ENCODE measurements around the gene OOSP4B.

- TF ChIP-seq BHLHE40 (IDR thresholded peaks at IDR 0.05; ENCODE audit: borderline replicate concordance) (no peak), ARNT (IDR thresholded peaks at IDR 0.05) (no peak), SUZ12 (IDR thresholded peaks at IDR 0.05) (no peak), FOXK2 (IDR thresholded peaks at IDR 0.05) (no peak), FOXM1 (IDR thresholded peaks at IDR 0.05; ENCODE audit: borderline replicate concordance) (no peak), SP1 (IDR thresholded peaks at IDR 0.05) (no peak), FOXA1 (IDR thresholded peaks at IDR 0.05) (no peak), LEF1 (IDR thresholded peaks at IDR 0.05; ENCODE audit: borderline replicate concordance) (no peak)
These were observed 19.2 kb upstream of the OOSP4B start for GRCh38 chr11:59997800-59998199.

Data from HEK293T (cell line).